ENCODE results near the gene ST7.

GRCh38 chr7:117112640-117113039 lies 159.3 kb downstream of the ST7 start:
- TF ChIP-seq SMC3 (IDR thresholded peaks at IDR 0.05) = no peak
- no peak for TF ChIP-seq KDM1A (IDR thresholded peaks at IDR 0.05; ENCODE audit: low read depth)
- no peak for TF ChIP-seq CTCF (IDR thresholded peaks at IDR 0.05)
- TF ChIP-seq POLR2A (IDR thresholded peaks at IDR 0.05; ENCODE audit: low read length) = no peak
- TF ChIP-seq FOSB (CRISPR knock-in tag; IDR thresholded peaks at IDR 0.05) = no peak
- no peak for TF ChIP-seq MAFK (IDR thresholded peaks at IDR 0.05; ENCODE audit: partially characterized antibody)
